ENCODE data around the gene P2RY12. TPM values are rescaled to one million over a fixed set of nuclear protein-coding genes. Genes with fewer than 3 reads are reported as not detected.

The P2RY12 gene
- total RNA-seq, 1 donor from 2014 or later: not detected

DNA sequence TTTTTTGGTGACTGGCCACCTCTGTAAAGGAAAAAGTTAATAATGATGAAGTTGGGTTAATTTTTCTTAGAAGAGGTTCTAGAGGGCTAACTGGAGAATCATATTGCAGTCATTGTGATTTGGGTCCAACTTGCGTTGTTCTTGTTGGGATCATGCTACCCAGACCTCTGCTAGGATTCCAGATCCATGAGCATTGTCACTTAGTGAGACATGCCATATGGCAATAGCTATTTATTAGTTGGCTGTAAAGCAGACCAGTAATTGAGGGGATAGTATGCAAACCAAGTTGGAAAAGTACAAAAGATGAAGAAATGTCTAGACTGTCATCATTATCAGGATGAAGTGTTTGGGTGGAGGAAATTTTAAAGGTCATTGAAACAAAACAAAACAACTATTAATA, 30.7 kb upstream of the P2RY12 start:
- Mint-ChIP-seq H3K4me1 (no peaks in the 10 kb centered on the region), H3K36me3 (ENCODE audit: low read depth) (peaks cover 18% of the 10 kb centered on the region), H3K4me3 (no peak overlapping the region), H3K27ac (ENCODE audit: unreplicated experiment) (no peak overlapping the region), H3K27me3 (ENCODE audit: low read depth) (no peaks in the 10 kb centered on the region), H3K9me3 (no peaks in the 10 kb centered on the region)
- TF ChIP-seq, protein P1, sequence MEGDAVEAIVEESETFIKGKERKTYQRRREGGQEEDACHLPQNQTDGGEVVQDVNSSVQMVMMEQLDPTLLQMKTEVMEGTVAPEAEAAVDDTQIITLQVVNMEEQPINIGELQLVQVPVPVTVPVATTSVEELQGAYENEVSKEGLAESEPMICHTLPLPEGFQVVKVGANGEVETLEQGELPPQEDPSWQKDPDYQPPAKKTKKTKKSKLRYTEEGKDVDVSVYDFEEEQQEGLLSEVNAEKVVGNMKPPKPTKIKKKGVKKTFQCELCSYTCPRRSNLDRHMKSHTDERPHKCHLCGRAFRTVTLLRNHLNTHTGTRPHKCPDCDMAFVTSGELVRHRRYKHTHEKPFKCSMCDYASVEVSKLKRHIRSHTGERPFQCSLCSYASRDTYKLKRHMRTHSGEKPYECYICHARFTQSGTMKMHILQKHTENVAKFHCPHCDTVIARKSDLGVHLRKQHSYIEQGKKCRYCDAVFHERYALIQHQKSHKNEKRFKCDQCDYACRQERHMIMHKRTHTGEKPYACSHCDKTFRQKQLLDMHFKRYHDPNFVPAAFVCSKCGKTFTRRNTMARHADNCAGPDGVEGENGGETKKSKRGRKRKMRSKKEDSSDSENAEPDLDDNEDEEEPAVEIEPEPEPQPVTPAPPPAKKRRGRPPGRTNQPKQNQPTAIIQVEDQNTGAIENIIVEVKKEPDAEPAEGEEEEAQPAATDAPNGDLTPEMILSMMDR (conservative IDR thresholded peaks at IDR 0.05): no peak
- DNase-seq (ENCODE audit: low read depth, low spot score): no peak

DNA sequence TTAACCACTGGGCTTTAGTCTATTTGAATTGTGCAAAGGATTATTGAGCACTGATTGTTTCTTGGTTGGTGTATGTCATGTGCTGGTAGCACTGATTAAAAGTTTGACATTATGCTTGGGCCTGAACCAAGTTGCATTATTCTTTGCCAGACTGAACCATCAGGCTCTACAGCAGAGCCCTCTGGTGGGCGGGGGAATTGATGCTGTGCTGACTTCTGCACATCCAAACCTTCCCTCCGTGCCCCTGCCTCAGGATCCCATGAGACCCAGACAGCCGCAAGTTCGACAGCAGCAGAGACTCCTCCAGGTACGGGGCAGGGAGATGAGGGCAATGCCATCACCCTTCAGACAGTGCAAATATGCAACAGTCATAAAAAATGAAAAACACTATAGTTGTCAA, 28.4 kb upstream of the P2RY12 start:
- H3K9me3 Mint-ChIP-seq: no peaks in the 10 kb centered on the region
- peaks cover 6% of the 10 kb centered on the region for H3K36me3 Mint-ChIP-seq (ENCODE audit: low read depth)
- no peak for DNase-seq (ENCODE audit: low read depth, low spot score)
- no peaks in the 10 kb centered on the region for H3K27me3 Mint-ChIP-seq (ENCODE audit: low read depth)
- H3K27ac Mint-ChIP-seq (ENCODE audit: unreplicated experiment): no peak overlapping the region
- TF ChIP-seq, protein P1 (conservative IDR thresholded peaks at IDR 0.05): no peak
- no peak overlapping the region for H3K4me3 Mint-ChIP-seq
- no peaks in the 10 kb centered on the region for H3K4me1 Mint-ChIP-seq

- Mint-ChIP-seq H3K9me3 (no peaks in the 10 kb centered on the region), H3K36me3 (ENCODE audit: low read depth) (peaks cover 6% of the 10 kb centered on the region), H3K4me3 (no peak overlapping the region), H3K4me1 (no peaks in the 10 kb centered on the region), H3K27me3 (ENCODE audit: low read depth) (no peaks in the 10 kb centered on the region), H3K27ac (ENCODE audit: unreplicated experiment) (no peak overlapping the region)
- DNase-seq (ENCODE audit: low read depth, low spot score): no peak
- TF ChIP-seq, protein P1 (conservative IDR thresholded peaks at IDR 0.05): no peak
Measured at GRCh38 chr3:151410891-151411559, 26.5 kb upstream of the P2RY12 start.

DNA sequence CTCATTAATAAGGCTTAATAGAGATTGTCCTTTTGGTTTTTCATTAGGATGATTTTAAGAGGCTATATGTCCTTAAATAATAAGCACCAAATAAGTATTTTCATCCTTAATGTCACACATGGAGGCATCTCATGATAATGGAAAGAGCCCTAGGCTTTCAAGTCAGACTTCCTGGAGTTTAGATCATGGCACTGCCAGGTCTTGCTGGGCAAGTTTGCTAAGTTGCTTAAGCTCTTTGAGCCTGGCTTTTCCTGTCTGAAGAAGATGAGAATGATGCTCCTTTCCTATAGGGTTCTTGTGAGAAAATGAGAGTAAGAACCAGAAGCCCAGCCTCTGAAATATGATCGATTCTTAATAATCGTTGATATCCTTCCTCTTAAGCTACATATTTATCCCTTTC, 23.4 kb upstream of the P2RY12 start:
- H3K4me1 Mint-ChIP-seq: no peaks in the 10 kb centered on the region
- DNase-seq (ENCODE audit: low read depth, low spot score): no peak
- no peak overlapping the region for H3K4me3 Mint-ChIP-seq
- peaks cover under 1% of the 10 kb centered on the region for H3K36me3 Mint-ChIP-seq (ENCODE audit: low read depth)
- no peak overlapping the region for H3K27ac Mint-ChIP-seq (ENCODE audit: unreplicated experiment)
- no peaks in the 10 kb centered on the region for H3K27me3 Mint-ChIP-seq (ENCODE audit: low read depth)
- H3K9me3 Mint-ChIP-seq: no peaks in the 10 kb centered on the region
- TF ChIP-seq, protein P1 (conservative IDR thresholded peaks at IDR 0.05): no peak

DNA sequence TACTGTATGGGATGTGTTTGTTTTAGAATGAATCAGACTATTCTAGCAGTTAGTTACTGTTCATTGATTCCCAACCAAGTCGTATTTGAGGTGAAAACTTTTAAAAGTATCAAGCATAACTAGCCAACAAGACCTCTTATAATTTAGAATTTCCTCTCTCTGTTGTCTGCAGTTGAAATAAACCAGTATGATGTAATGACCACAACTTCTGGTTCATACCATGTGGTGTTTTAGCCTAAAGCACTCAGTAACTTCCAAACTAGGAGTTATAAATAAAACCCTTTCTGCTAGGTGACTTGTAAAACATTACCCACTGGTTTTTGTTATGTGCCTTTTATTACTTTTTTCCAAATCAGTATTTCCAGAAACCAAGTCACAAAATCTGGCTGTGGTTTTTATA, 19.8 kb upstream of the P2RY12 start:
- Mint-ChIP-seq H3K27ac (ENCODE audit: unreplicated experiment) (no peak overlapping the region), H3K27me3 (ENCODE audit: low read depth) (no peaks in the 10 kb centered on the region), H3K36me3 (ENCODE audit: low read depth) (no peaks in the 10 kb centered on the region)

More for the DNA sequence above, 19.8 kb upstream of the P2RY12 start:
- TF ChIP-seq, protein P1 (conservative IDR thresholded peaks at IDR 0.05): no peak
- no peaks in the 10 kb centered on the region for H3K4me1 Mint-ChIP-seq
- H3K9me3 Mint-ChIP-seq: no peaks in the 10 kb centered on the region
- no peak for DNase-seq (ENCODE audit: low read depth, low spot score)
- H3K4me3 Mint-ChIP-seq: no peak overlapping the region

Data from neural crest cell (in vitro differentiated cells).